Measurements from ENCODE around the gene SMPDL3A.

GRCh38 chr6:122749451-122750050 is 39.5 kb upstream of the SMPDL3A start:
- TF ChIP-seq CTCF (IDR thresholded peaks at IDR 0.05): no peak
- TF ChIP-seq POLR2A (IDR thresholded peaks at IDR 0.05): no peak

Measured in thyroid gland (tissue), 4 donors.